Loucy (cell line): ENCODE results near the gene MUSK.

ENCODE experiments used
- EZH2phosphoT487 ChIP-seq: fragments of 200-600 bp; IDR thresholded peaks from 2 replicates; pipeline ENCODE4 v1.6.1; 2018; ENCODE audit warnings: antibody characterized with exemption, mild to moderate bottlenecking, moderate library complexity, borderline replicate concordance
- TF ChIP-seq, protein P1 (sequence below): fragments of 200-600 bp; sonication (generic); conservative IDR thresholded peaks from 2 replicates; pipeline ENCODE4 v1.5.1; 2014; ENCODE audit warnings: mild to moderate bottlenecking, antibody characterized with exemption, low read length

DNA sequence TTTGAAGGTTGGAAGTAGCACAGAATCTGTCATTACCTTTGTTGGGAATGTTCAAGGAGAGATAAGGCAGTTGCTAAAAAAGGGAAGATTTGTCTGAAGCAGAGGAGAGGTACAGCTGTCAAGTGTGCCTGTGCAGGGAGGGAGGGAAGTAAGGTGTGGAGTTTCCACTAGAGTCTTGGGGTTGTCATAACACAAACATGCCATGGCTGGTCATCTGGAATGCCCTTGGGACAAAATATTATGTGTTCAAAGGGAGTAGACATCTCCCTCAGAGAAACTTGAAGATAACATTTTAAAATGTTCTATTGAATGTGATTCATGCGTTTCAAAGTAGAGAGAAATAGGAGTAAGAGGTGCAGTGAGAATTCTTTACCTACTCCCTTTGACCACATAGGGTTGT lies 95.0 kb downstream of the MUSK start:
- TF ChIP-seq, protein P1, sequence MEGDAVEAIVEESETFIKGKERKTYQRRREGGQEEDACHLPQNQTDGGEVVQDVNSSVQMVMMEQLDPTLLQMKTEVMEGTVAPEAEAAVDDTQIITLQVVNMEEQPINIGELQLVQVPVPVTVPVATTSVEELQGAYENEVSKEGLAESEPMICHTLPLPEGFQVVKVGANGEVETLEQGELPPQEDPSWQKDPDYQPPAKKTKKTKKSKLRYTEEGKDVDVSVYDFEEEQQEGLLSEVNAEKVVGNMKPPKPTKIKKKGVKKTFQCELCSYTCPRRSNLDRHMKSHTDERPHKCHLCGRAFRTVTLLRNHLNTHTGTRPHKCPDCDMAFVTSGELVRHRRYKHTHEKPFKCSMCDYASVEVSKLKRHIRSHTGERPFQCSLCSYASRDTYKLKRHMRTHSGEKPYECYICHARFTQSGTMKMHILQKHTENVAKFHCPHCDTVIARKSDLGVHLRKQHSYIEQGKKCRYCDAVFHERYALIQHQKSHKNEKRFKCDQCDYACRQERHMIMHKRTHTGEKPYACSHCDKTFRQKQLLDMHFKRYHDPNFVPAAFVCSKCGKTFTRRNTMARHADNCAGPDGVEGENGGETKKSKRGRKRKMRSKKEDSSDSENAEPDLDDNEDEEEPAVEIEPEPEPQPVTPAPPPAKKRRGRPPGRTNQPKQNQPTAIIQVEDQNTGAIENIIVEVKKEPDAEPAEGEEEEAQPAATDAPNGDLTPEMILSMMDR, result no peak
- TF ChIP-seq EZH2phosphoT487, result no peak
